Peyer's patch (tissue), 4 donors: Measurements from ENCODE around the gene GPR146.

Experiments used
- POLR2A ChIP-seq, 2 donors: fragments of 450-650 bp; IDR thresholded peaks; one replicate each; pipeline ENCODE4 v1.5.1; 2017; ENCODE audit warnings: antibody characterized with exemption in 2 of 2, mild to moderate bottlenecking in 2 of 2, moderate library complexity in 2 of 2
- TF ChIP-seq, protein P1 (sequence below), 6 experiments: fragments of 450-650 bp in 4 of 6; fragments of 200-600 bp in 2 of 6; sonication (generic) in 1 of 6; IDR thresholded peaks; one replicate each; pipeline ENCODE4 v1.5.1; 2017 to 2019; ENCODE audit warnings: antibody characterized with exemption in 6 of 6, mild to moderate bottlenecking in 3 of 6, moderate library complexity in 1 of 6

GRCh38 chr7:1055491-1055955 is 11.2 kb downstream of the GPR146 start:
- TF ChIP-seq POLR2A (IDR thresholded peaks at IDR 0.05): no peak
- TF ChIP-seq, protein P1, sequence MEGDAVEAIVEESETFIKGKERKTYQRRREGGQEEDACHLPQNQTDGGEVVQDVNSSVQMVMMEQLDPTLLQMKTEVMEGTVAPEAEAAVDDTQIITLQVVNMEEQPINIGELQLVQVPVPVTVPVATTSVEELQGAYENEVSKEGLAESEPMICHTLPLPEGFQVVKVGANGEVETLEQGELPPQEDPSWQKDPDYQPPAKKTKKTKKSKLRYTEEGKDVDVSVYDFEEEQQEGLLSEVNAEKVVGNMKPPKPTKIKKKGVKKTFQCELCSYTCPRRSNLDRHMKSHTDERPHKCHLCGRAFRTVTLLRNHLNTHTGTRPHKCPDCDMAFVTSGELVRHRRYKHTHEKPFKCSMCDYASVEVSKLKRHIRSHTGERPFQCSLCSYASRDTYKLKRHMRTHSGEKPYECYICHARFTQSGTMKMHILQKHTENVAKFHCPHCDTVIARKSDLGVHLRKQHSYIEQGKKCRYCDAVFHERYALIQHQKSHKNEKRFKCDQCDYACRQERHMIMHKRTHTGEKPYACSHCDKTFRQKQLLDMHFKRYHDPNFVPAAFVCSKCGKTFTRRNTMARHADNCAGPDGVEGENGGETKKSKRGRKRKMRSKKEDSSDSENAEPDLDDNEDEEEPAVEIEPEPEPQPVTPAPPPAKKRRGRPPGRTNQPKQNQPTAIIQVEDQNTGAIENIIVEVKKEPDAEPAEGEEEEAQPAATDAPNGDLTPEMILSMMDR (IDR thresholded peaks at IDR 0.05): no peak
